Heart right ventricle (tissue), 16 donors: Measurements from ENCODE around the gene C1orf115. TPM values are rescaled to one million over a fixed set of nuclear protein-coding genes. Genes with fewer than 3 reads are reported as not detected.
"Not testable (repeated sequence)": the region's sequence is repeated elsewhere in the genome, so short reads cannot be mapped to it uniquely, and the experiment has no call there.

ENCODE experiments used
- ATAC-seq, 8 donors: fragments of 200-7000 bp; cut with Tn5 transposase; one replicate each; pipeline ENCODE4 v1.9.1; 2020; ENCODE audit warnings: mild to moderate bottlenecking in 8 of 8, moderate library complexity in 8 of 8, moderate number of reproducible peaks in 1 of 8
- DNase-seq, 2 donors: peaks; one replicate each; pipeline ENCODE4 v3.0.0-alpha.2; 2020
- H3K27ac ChIP-seq, 10 donors: fragments of 200-600 bp; sonication (generic) in 2 of 10; one replicate each; pipeline versions ENCODE4 v1.5.0 to v1.8.0; 2020 to 2022; ENCODE audit warnings: mild to moderate bottlenecking in 3 of 10
- H3K27me3 ChIP-seq, 7 donors: fragments of 200-600 bp; one replicate each; pipeline ENCODE4 v1.8.0; 2021 to 2022; ENCODE audit warnings: mild to moderate bottlenecking in 2 of 7
- H3K36me3 ChIP-seq, 9 donors: fragments of 200-600 bp; sonication (generic) in 1 of 9; one replicate each; pipeline versions ENCODE4 v1.5.0 to v1.8.0; 2020 to 2022; ENCODE audit warnings: mild to moderate bottlenecking in 2 of 9
- H3K4me1 ChIP-seq, 9 donors: fragments of 200-600 bp; sonication (generic) in 1 of 9; one replicate each; pipeline versions ENCODE4 v1.5.0 to v1.8.0; 2020 to 2022; ENCODE audit warnings: mild to moderate bottlenecking in 4 of 9
- H3K4me3 ChIP-seq, 10 donors: fragments of 200-600 bp; sonication (generic) in 2 of 10; one replicate each; pipeline versions ENCODE4 v1.5.0 to v1.8.0; 2020 to 2022; ENCODE audit warnings: mild to moderate bottlenecking in 7 of 10, moderate library complexity in 2 of 10
- H3K9me3 ChIP-seq, 11 donors: fragments of 200-600 bp in 10 of 11; sonication (generic) in 2 of 11; one replicate each; pipeline versions ENCODE4 v1.5.0 to v1.8.0; 2013 to 2022; ENCODE audit warnings: mild to moderate bottlenecking in 2 of 11, control low read depth in 1 of 11, moderate library complexity in 1 of 11
- CTCF ChIP-seq, 9 donors: fragments of 200-600 bp; sonication (generic) in 2 of 9; IDR thresholded peaks; one replicate each; pipeline versions ENCODE4 v1.5.0 to v1.8.0; 2021 to 2022; ENCODE audit warnings: antibody characterized with exemption in 9 of 9, mild to moderate bottlenecking in 5 of 9, moderate library complexity in 1 of 9
- WGBS, 2 donors: extraction: QIAGEN DNeasy Blood & Tissue Kit; methylation state at CpG; one replicate each; pipeline ENCODE4 v1.1.7; 2013; ENCODE audit warnings: inconsistent platforms in 1 of 2; 5-methylcytosine and 5-hydroxymethylcytosine counted together
- intact Hi-C, 10 donors: fragments of 100-400 bp; cut with DNase I; formaldehyde crosslinking; loops; one replicate each; pipeline versions ENCODE4 v1.11.1 to v1.14.2; 2022
- polyA plus RNA-seq, 2 donors: library from polyadenylated mRNA; stranded (reverse); fragments of 200-250 nt; gene quantifications; one replicate each; pipeline ENCODE4 v1.2.3, GENCODE V29; 2013
- total RNA-seq, 10 donors: library from RNA; stranded (reverse); fragmentation: NEBNext Ultra II Directional in 3 of 10; extraction: Animal tissue kit (Norgen Biotek cat#: 25700) in 3 of 10; gene quantifications; one replicate each; pipeline versions ENCODE4 v1.2.1 to v1.2.4, GENCODE V29; 2021 to 2023
- donor health status: Arrhythmogenic right ventricular cardiomyopathy.
- donor health status: ischemic (EF 13 %, LVEDD 7.1; RV severe dilation, severe dysfunction).
- donor health status: healthy with polysubstance abuse.
- donor health status: DM: no; HTN: yes; CAD: no.
- donor health status: DM: no; HTN: no; CAD: no.
- donor health status: ischemic (EF 25% LVEDD 6.9; RV normal size, moderate dysfunction).
- donor health status: ischemic (EF 25% LVEDD 5.7; RV mildly dilated, moderate dysfunction).
- donor health status: healthy.
- donor health status: DM: yes; HTN: yes; CAD: no.
- donor health status: Ischemic cardiomyopathy.
- donor health status: ischemic (EF 35%, LVEDD 5.7; RV mildly dilated, moderate dysfunction).
- donor health status: nonischemic (EF 11% LVEDD 7.7; RV severe dilation, severe dysfunction).
- donor health status: DM: yes; HTN: yes; CAD: no.
- donor health status: PGD.
- donor health status: ischemic (EF 29% LVEDD 5.4; RV normal size, mild dysfunction).
- donor health status: nonischemic (EF 23%, LVEDD 6.1; RV moderate dilation, normal function).

The C1orf115 gene
- total and polyA plus RNA-seq, 12 donors, result 6.2 to 24.8 (median 13.2) TPM

- TF ChIP-seq CTCF (IDR thresholded peaks at IDR 0.05), result no peak
- Histone ChIP-seq H3K9me3 (no peaks in the 10 kb centered on the region), H3K4me3 (no peak overlapping the region), H3K4me1 (peaks cover 2 to 47% (median 21%) of the 10 kb centered on the region in 9 donors), H3K27ac (no peak overlapping the region), H3K27me3 (no peaks in the 10 kb centered on the region), H3K36me3 (no peaks in the 10 kb centered on the region)
- DNase-seq (no peak), ATAC-seq (peak in 5 of 8 donors; percentile 15 to 78 (median 34))
- WGBS, 2 donors, result 47 to 62% methylated on average over 9 of the region's 9 CpGs
- intact Hi-C loops, result no loop called here
These were observed 19.0 kb downstream of the C1orf115 start for GRCh38 chr1:220708936-220709801.

GRCh38 chr1:220710333-220710732, 20.2 kb downstream of the C1orf115 start:
- Histone ChIP-seq H3K27me3 (no peaks in the 10 kb centered on the region), H3K27ac (peak overlapping the region in 1 of 10 donors; percentile 34), H3K4me1 (peaks cover 2 to 46% (median 21%) of the 10 kb centered on the region in 9 donors), H3K36me3 (no peaks in the 10 kb centered on the region), H3K9me3 (peaks cover 0 to 4% (median 0%) of the 10 kb centered on the region in 11 donors), H3K4me3 (no peak overlapping the region)
- 55 to 76% methylated on average over 4 of the region's 4 CpGs for WGBS, 2 donors
- TF ChIP-seq CTCF (IDR thresholded peaks at IDR 0.05), result no peak
- DNase-seq, result no peak
- intact Hi-C loops, result no loop called here
- ATAC-seq, result peak in 1 of 8 donors; percentile 16

- no peaks in the 10 kb centered on the region for H3K36me3 ChIP-seq
- no peak for TF ChIP-seq CTCF (IDR thresholded peaks at IDR 0.05)
- H3K27me3 ChIP-seq, result no peaks in the 10 kb centered on the region
- intact Hi-C loops, result no loop called here
- DNase-seq (no peak), ATAC-seq (peak in 4 of 8 donors; percentile 16 to 41 (median 26))
- peaks cover 2 to 37% (median 16%) of the 10 kb centered on the region in 9 donors for H3K4me1 ChIP-seq
- H3K9me3 ChIP-seq, result peaks cover 0 to 11% (median 0%) of the 10 kb centered on the region in 11 donors
- H3K27ac ChIP-seq, result peak overlapping the region in 3 of 10 donors; percentile 15 to 35 (median 22)
- 60 to 61% methylated on average over 9 of the region's 9 CpGs for WGBS, 2 donors
- H3K4me3 ChIP-seq, result no peak overlapping the region
These were observed 21.1 kb downstream of the C1orf115 start for GRCh38 chr1:220711056-220711809.

GRCh38 chr1:220715986-220716385, 25.8 kb downstream of the C1orf115 start:
- H3K27me3 ChIP-seq, ATAC-seq, H3K4me3 ChIP-seq, H3K4me1 ChIP-seq, DNase-seq, H3K36me3 ChIP-seq, intact Hi-C loops, H3K27ac ChIP-seq: not testable (repeated sequence)
- H3K9me3 ChIP-seq, result peaks cover 0 to 13% (median 0%) of the 10 kb centered on the region in 11 donors
- WGBS, 2 donors, result 97% methylated on average over 5 of the region's 5 CpGs
